H1 (cell line): ENCODE measurements around the gene ILK. TPM values are rescaled to one million over a fixed set of nuclear protein-coding genes. Genes with fewer than 3 reads are reported as not detected.

ENCODE experiments used
- CTCF ChIA-PET: fragments of 300-600 bp; sonication (Branson Sonifier 250); formaldehyde crosslinking; loops from one replicate; lab custom pipeline; 2021; ENCODE audit not compliant: partially characterized antibody; lab: Charles Lee
- POLR2A ChIA-PET: fragments of 300-600 bp; sonication (Branson Sonifier 250); formaldehyde crosslinking; loops from one replicate; lab custom pipeline; 2021; ENCODE audit warnings: inconsistent platforms; ENCODE audit not compliant: partially characterized antibody; lab: Charles Lee
- DNase-seq, 2 experiments: peaks; one replicate each; pipeline versions ENCODE4 v3.0.0 to v3.0.0-alpha.2; 2010 to 2022; ENCODE audit warnings: low spot score in 2 of 2, low read depth in 1 of 2, mixed read lengths in 1 of 2
- FAIRE-seq: peaks from 2 replicates; lab custom pipeline; 2011; peaks lifted over from hg19 to GRCh38; lab: Jason Lieb, UNC
- H2AFZ ChIP-seq: 2 replicates; pipeline ENCODE4 v1.8.1; 2012; ENCODE audit warnings: low read length, inconsistent platforms
- H2AK5ac ChIP-seq: 2 replicates; pipeline ENCODE4 v1.6.1; 2013; ENCODE audit warnings: low read depth, low read length
- H2BK120ac ChIP-seq: replicated peaks from 2 replicates; pipeline ENCODE3; 2013; ENCODE audit warnings: low read depth, low read length, inconsistent platforms
- H2BK12ac ChIP-seq: 2 replicates; pipeline ENCODE4 v1.6.1; 2013; ENCODE audit warnings: low read depth, low read length
- H2BK15ac ChIP-seq: 2 replicates; pipeline ENCODE4 v1.6.1; 2013; ENCODE audit warnings: low read length
- H2BK20ac ChIP-seq: 2 replicates; pipeline ENCODE4 v1.6.1; 2013; ENCODE audit warnings: low read length
- H2BK5ac ChIP-seq: 2 replicates; pipeline ENCODE4 v1.6.1; 2013; ENCODE audit warnings: low read depth, low read length
- H3K14ac ChIP-seq: 2 replicates; pipeline ENCODE4 v1.6.1; 2013; ENCODE audit warnings: inconsistent platforms; ENCODE audit not compliant: insufficient read length
- H3K18ac ChIP-seq: 2 replicates; pipeline ENCODE4 v1.6.1; 2013; ENCODE audit warnings: low read length; ENCODE audit errors: extremely low read depth
- H3K23ac ChIP-seq: 2 replicates; pipeline ENCODE4 v1.6.1; 2013; ENCODE audit warnings: inconsistent platforms; ENCODE audit not compliant: insufficient read length
- H3K23me2 ChIP-seq: 2 replicates; pipeline ENCODE4 v1.6.1; 2013; ENCODE audit warnings: low read depth, low read length
- H3K27ac ChIP-seq: 2 replicates; pipeline ENCODE4 v1.6.1; 2011; ENCODE audit warnings: low read depth, low read length, inconsistent platforms
- H3K27me3 ChIP-seq, 4 experiments: replicated peaks in 1 of 4; 1 replicate in 1 of 4; 2 replicates in 3 of 4; pipeline versions ENCODE4 v1.6.1 to v1.8.1; 2011 to 2013; ENCODE audit warnings: low read length in 3 of 4, mild to moderate bottlenecking in 3 of 4, inconsistent platforms in 2 of 4, mixed read lengths in 2 of 4, moderate library complexity in 1 of 4; ENCODE audit not compliant: control insufficient read depth in 3 of 4, insufficient read depth in 3 of 4; ENCODE audit errors: extremely low read depth in 1 of 4
- H3K36me3 ChIP-seq, 4 experiments: 2 replicates each; pipeline versions ENCODE4 v1.6.1 to v1.8.1; 2011 to 2013; ENCODE audit warnings: mild to moderate bottlenecking in 4 of 4, low read length in 3 of 4, moderate library complexity in 2 of 4, control low read depth in 1 of 4, inconsistent platforms in 1 of 4; ENCODE audit not compliant: insufficient read depth in 4 of 4, control insufficient read depth in 2 of 4
- H3K4ac ChIP-seq: replicated peaks from 2 replicates; pipeline ENCODE3; 2013; ENCODE audit warnings: low read length, low read depth, mixed read lengths, inconsistent platforms; ENCODE audit not compliant: insufficient read length
- H3K4me1 ChIP-seq, 4 experiments: replicated peaks in 1 of 4; 1 replicate in 1 of 4; 2 replicates in 3 of 4; pipeline versions ENCODE4 v1.6.1 to v1.8.1; 2011 to 2013; ENCODE audit warnings: low read length in 3 of 4, inconsistent platforms in 2 of 4, mixed read lengths in 1 of 4; ENCODE audit not compliant: insufficient read depth in 4 of 4, control insufficient read depth in 3 of 4
- H3K4me2 ChIP-seq, 2 experiments: 2 replicates each; pipeline versions ENCODE4 v1.6.1 to v1.8.1; 2011 to 2013; ENCODE audit warnings: low read depth in 2 of 2, low read length in 2 of 2, control low read depth in 1 of 2, inconsistent platforms in 1 of 2, mild to moderate bottlenecking in 1 of 2; ENCODE audit not compliant: insufficient read depth in 1 of 2
- H3K4me3 ChIP-seq, 4 experiments: fragments of 200-600, 300-600 bp in 1 of 4; sonication (generic), shearing (Covaris generic), sonication (Bioruptor Twin) in 1 of 4; 2 replicates each; pipeline versions ENCODE4 v1.5.1 to v1.8.1; 2011 to 2016; ENCODE audit warnings: low read length in 4 of 4, low read depth in 3 of 4, control low read depth in 2 of 4, inconsistent platforms in 2 of 4, mild to moderate bottlenecking in 2 of 4, mixed read lengths in 1 of 4, moderate library complexity in 1 of 4; ENCODE audit not compliant: insufficient read depth in 2 of 4; ENCODE audit errors: extremely low read depth in 1 of 4
- H3K56ac ChIP-seq: replicated peaks from 2 replicates; pipeline ENCODE3; 2013; ENCODE audit warnings: low read depth, mild to moderate bottlenecking, mixed read lengths, low read length, inconsistent platforms; ENCODE audit not compliant: insufficient read length
- H3K79me1 ChIP-seq: 2 replicates; pipeline ENCODE4 v1.6.1; 2013; ENCODE audit warnings: low read depth, low read length, control low read depth
- H3K79me2 ChIP-seq, 2 experiments: 2 replicates each; pipeline versions ENCODE4 v1.6.1 to v1.8.1; 2012 to 2013; ENCODE audit warnings: low read length in 2 of 2, mild to moderate bottlenecking in 2 of 2, inconsistent platforms in 1 of 2; ENCODE audit not compliant: insufficient read depth in 2 of 2, control insufficient read depth in 1 of 2
- H3K9ac ChIP-seq, 4 experiments: replicated peaks in 1 of 4; 1 replicate in 1 of 4; 2 replicates in 3 of 4; pipeline versions ENCODE4 v1.6.1 to v1.8.1; 2011 to 2013; ENCODE audit warnings: low read depth in 3 of 4, low read length in 3 of 4, control low read depth in 2 of 4, mild to moderate bottlenecking in 2 of 4, moderate library complexity in 2 of 4, inconsistent platforms in 1 of 4; ENCODE audit errors: extremely low read depth in 1 of 4
- H3K9me3 ChIP-seq, 2 experiments: 2 replicates each; pipeline versions ENCODE4 v1.6.1 to v1.8.1; 2012 to 2013; ENCODE audit warnings: mild to moderate bottlenecking in 2 of 2, moderate library complexity in 2 of 2, control low read depth in 1 of 2, inconsistent platforms in 1 of 2, low read depth in 1 of 2, low read length in 1 of 2, mixed read lengths in 1 of 2; ENCODE audit not compliant: insufficient read depth in 2 of 2
- H4K20me1 ChIP-seq, 2 experiments: replicated peaks in 1 of 2; 2 replicates each; pipeline versions ENCODE3 to v1.8.1; 2011 to 2013; ENCODE audit warnings: inconsistent platforms in 2 of 2, low read length in 2 of 2, mild to moderate bottlenecking in 1 of 2; ENCODE audit not compliant: insufficient read depth in 2 of 2, control insufficient read depth in 1 of 2
- H4K5ac ChIP-seq: 2 replicates; pipeline ENCODE4 v1.6.1; 2013; ENCODE audit warnings: low read length, low read depth, mixed read lengths, inconsistent platforms; ENCODE audit not compliant: insufficient read length
- H4K8ac ChIP-seq: 2 replicates; pipeline ENCODE4 v1.8.0; 2013; ENCODE audit warnings: mild to moderate bottlenecking, moderate library complexity, low read length, inconsistent platforms; ENCODE audit not compliant: insufficient read depth; ENCODE audit errors: extremely low read depth
- H4K91ac ChIP-seq: replicated peaks from 2 replicates; pipeline ENCODE3; 2013; ENCODE audit warnings: low read length, mixed read lengths, inconsistent platforms; ENCODE audit not compliant: insufficient read length
- CEBPB ChIP-seq: IDR thresholded peaks from 2 replicates; pipeline ENCODE4 v1.6.1; 2012; ENCODE audit warnings: low read depth, low read length
- KDM4A ChIP-seq: IDR thresholded peaks from one replicate; pipeline ENCODE4 v1.7.1; 2012; ENCODE audit warnings: low read depth, mild to moderate bottlenecking, moderate library complexity, low read length, inconsistent platforms; ENCODE audit not compliant: severe bottlenecking
- POU5F1 ChIP-seq: IDR thresholded peaks from 2 replicates; pipeline ENCODE4 v1.6.1; 2011; ENCODE audit warnings: low read depth, mild to moderate bottlenecking, low read length, moderate library complexity
- SAP30 ChIP-seq: fragments of 300-600 bp; sonication (generic); IDR thresholded peaks from 2 replicates; pipeline ENCODE4 v1.7.1; 2012; ENCODE audit warnings: low read length, moderate library complexity, mild to moderate bottlenecking, inconsistent platforms; ENCODE audit not compliant: insufficient read depth, insufficient replicate concordance
- SIRT6 ChIP-seq: IDR thresholded peaks from one replicate; pipeline ENCODE4 v1.7.1; 2012; ENCODE audit warnings: low read length, inconsistent platforms
- TAF1 ChIP-seq: IDR thresholded peaks from 2 replicates; pipeline ENCODE4 v1.6.1; 2011; ENCODE audit warnings: mild to moderate bottlenecking, low read depth, low read length
- ZNF274 ChIP-seq: IDR thresholded peaks from 2 replicates; pipeline ENCODE4 v1.7.0; 2012; ENCODE audit warnings: low read length, borderline replicate concordance; ENCODE audit errors: extremely low read depth
- WGBS, 2 experiments: shearing (Covaris generic) in 1 of 2; methylation state at CpG; one replicate each; pipeline versions ENCODE4 v1.1.6 to v1.1.7; 2013 to 2015; ENCODE audit warnings: low lambda C conversion rate in 2 of 2, mixed read lengths in 2 of 2, inconsistent platforms in 1 of 2, low coverage in 1 of 2, missing lambda C conversion rate in 1 of 2; ENCODE audit not compliant: insufficient replicate concordance in 2 of 2, insufficient coverage in 1 of 2, insufficient read length in 1 of 2; ENCODE audit errors: extremely low coverage in 1 of 2, missing lambda C conversion rate in 1 of 2; 5-methylcytosine and 5-hydroxymethylcytosine counted together
- polyA plus RNA-seq, 7 experiments: library from polyadenylated mRNA; depleted of rRNA in 3 of 7; stranded (reverse) in 5 of 7; unstranded in 2 of 7; fragments of >200 nt in 5 of 7; fragments of 200-250 nt in 2 of 7; gene quantifications; 1 replicate in 5 of 7; 2 replicates in 1 of 7; 4 replicates in 1 of 7; pipeline versions ENCODE4 v1.2.1 to v1.2.3, GENCODE V29; 2011 to 2013; ENCODE audit warnings: missing spikeins in 2 of 7, mixed read lengths in 2 of 7
- total RNA-seq: library from RNA; stranded (reverse); fragmentation: NEBNext Ultra II Directional; extraction: Animal tissue kit (Norgen Biotek cat#: 25700); gene quantifications from 2 replicates; pipeline ENCODE4 v1.2.1, GENCODE V29; 2021

ILK gene
- total and polyA plus RNA-seq, 2 of the 8 experiments (the other 6 are each of a cell fraction or from before 2014, with no cell fraction given): 91.4 to 132 TPM

GRCh38 chr11:6652182-6652581 lies 48.6 kb downstream of the ILK start:
- H3K36me3 ChIP-seq: no peaks in the 10 kb centered on the region
- H3K23me2 ChIP-seq: peaks cover 9% of the 10 kb centered on the region
- no peaks in the 10 kb centered on the region for H3K79me2 ChIP-seq
- H4K5ac ChIP-seq: no peak overlapping the region
- H2BK15ac ChIP-seq: no peak overlapping the region
- peaks cover 3 to 10% (median 7%) of the 10 kb centered on the region in 4 experiments; a peak in 5 of 7 replicates for H3K4me1 ChIP-seq
- H3K18ac ChIP-seq: no peak overlapping the region
- no peak overlapping the region for H2BK5ac ChIP-seq
- no peak overlapping the region for H2BK12ac ChIP-seq
- no peak overlapping the region for H4K8ac ChIP-seq
- no peak overlapping the region for H3K56ac ChIP-seq
- no peak overlapping the region for H3K14ac ChIP-seq
- DNase-seq (peak in 1 of 2 experiments; percentile 3), FAIRE-seq (no peak)
- H4K91ac ChIP-seq: no peak overlapping the region
- no peak overlapping the region for H3K9ac ChIP-seq
- H2BK120ac ChIP-seq: no peak overlapping the region
- ChIA-PET CTCF (interaction anchor here (1.0 to 2.6 kb wide), 4 partner anchors 16 to 273 kb away, joined by 3 to 9 read pairs (median 6); no protein-coding TSS in a partner anchor), POLR2A (interaction anchor here (1.0 kb wide), 1 partner anchor 33 kb away, joined by 4 read pairs; the partner anchor contains the start of gene TPP1)
- H3K79me1 ChIP-seq: no peaks in the 10 kb centered on the region
- TF ChIP-seq SAP30 (no peak), TAF1 (no peak), CEBPB (no peak), SIRT6 (no peak), KDM4A (no peak), ZNF274 (no peak), POU5F1 (no peak)
- no peak overlapping the region for H3K4ac ChIP-seq
- no peaks in the 10 kb centered on the region for H3K9me3 ChIP-seq
- no peak overlapping the region for H3K4me2 ChIP-seq
- H3K23ac ChIP-seq: no peak overlapping the region
- no peak overlapping the region for H2BK20ac ChIP-seq
- H2AFZ ChIP-seq: no peak overlapping the region
- H4K20me1 ChIP-seq: peaks cover 0 to 3% of the 10 kb centered on the region in 2 experiments
- 66% methylated on average over 3 of the region's 3 CpGs; no CpG with 5 or more reads in 1 of the 2 experiments for WGBS, 2 experiments
- H3K4me3 ChIP-seq: no peak overlapping the region
- no peak overlapping the region for H3K27ac ChIP-seq
- peaks cover 0 to 30% (median 26%) of the 10 kb centered on the region in 4 experiments; a peak in 6 of 7 replicates for H3K27me3 ChIP-seq
- H2AK5ac ChIP-seq: no peak overlapping the region
